ENCODE measurements around the gene ID3.

ID3 gene

DNA sequence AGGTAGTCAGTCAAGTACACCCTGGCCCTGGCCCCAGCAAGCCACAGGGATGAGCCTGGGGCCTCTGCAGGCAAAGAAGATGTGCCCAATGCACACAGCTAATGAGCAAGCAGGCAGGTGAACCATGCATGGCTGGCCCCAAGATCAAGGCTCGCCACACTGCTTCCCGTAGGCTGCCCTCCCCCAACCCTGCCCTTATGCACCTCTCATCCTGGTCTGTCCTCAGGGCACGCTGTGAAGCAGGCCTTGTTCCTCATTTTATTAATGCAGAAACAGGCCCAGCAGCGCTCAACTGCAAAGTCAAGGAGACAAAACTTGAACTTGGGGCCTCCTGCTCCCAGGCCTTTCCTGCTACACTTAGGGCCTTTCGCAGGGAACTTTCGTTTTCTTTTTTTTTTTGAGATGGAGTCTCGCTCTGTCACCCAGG lies 35.6 kb upstream of the ID3 start:
- H3K27me3 ChIP-seq (ENCODE audit: control insufficient read depth, low read length), result no peaks in the 10 kb centered on the region
- peaks cover 100% of the 10 kb centered on the region for H3K4me1 ChIP-seq (ENCODE audit: control insufficient read depth, low read length)
- H3K9me3 ChIP-seq (ENCODE audit: control insufficient read depth, insufficient read depth, low read length), result no peaks in the 10 kb centered on the region
- no peaks in the 10 kb centered on the region for H3K79me2 ChIP-seq (ENCODE audit: control insufficient read depth, low read length)
- H4K20me1 ChIP-seq (ENCODE audit: control insufficient read depth, insufficient read depth, low read depth, low read length), result no peaks in the 10 kb centered on the region
- peak overlapping the region; percentile 94 for H3K27ac ChIP-seq (ENCODE audit: low read depth, low read length)
- H3K4me3 ChIP-seq (ENCODE audit: low read length), result peak overlapping the region; percentile 61
- no peaks in the 10 kb centered on the region for H3K9me2 ChIP-seq (replicated peaks; ENCODE audit: control insufficient read depth, low read length)
- no peak for TF ChIP-seq EZH2phosphoT487 (IDR thresholded peaks at IDR 0.05; ENCODE audit: borderline replicate concordance, low read length)
- TF ChIP-seq, protein P1, sequence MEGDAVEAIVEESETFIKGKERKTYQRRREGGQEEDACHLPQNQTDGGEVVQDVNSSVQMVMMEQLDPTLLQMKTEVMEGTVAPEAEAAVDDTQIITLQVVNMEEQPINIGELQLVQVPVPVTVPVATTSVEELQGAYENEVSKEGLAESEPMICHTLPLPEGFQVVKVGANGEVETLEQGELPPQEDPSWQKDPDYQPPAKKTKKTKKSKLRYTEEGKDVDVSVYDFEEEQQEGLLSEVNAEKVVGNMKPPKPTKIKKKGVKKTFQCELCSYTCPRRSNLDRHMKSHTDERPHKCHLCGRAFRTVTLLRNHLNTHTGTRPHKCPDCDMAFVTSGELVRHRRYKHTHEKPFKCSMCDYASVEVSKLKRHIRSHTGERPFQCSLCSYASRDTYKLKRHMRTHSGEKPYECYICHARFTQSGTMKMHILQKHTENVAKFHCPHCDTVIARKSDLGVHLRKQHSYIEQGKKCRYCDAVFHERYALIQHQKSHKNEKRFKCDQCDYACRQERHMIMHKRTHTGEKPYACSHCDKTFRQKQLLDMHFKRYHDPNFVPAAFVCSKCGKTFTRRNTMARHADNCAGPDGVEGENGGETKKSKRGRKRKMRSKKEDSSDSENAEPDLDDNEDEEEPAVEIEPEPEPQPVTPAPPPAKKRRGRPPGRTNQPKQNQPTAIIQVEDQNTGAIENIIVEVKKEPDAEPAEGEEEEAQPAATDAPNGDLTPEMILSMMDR (IDR thresholded peaks at IDR 0.05; ENCODE audit: low read depth, low read length, poor library complexity, severe bottlenecking), result no peak
- H3F3A ChIP-seq (ENCODE audit: control insufficient read depth, insufficient read depth), result peaks cover 78% of the 10 kb centered on the region
- H3K36me3 ChIP-seq (ENCODE audit: control insufficient read depth, low read length), result peaks cover 8% of the 10 kb centered on the region; the same call in 1 of the 2 replicates
- peak overlapping the region; percentile 77 for H3K4me2 ChIP-seq (ENCODE audit: low read length)

DNA sequence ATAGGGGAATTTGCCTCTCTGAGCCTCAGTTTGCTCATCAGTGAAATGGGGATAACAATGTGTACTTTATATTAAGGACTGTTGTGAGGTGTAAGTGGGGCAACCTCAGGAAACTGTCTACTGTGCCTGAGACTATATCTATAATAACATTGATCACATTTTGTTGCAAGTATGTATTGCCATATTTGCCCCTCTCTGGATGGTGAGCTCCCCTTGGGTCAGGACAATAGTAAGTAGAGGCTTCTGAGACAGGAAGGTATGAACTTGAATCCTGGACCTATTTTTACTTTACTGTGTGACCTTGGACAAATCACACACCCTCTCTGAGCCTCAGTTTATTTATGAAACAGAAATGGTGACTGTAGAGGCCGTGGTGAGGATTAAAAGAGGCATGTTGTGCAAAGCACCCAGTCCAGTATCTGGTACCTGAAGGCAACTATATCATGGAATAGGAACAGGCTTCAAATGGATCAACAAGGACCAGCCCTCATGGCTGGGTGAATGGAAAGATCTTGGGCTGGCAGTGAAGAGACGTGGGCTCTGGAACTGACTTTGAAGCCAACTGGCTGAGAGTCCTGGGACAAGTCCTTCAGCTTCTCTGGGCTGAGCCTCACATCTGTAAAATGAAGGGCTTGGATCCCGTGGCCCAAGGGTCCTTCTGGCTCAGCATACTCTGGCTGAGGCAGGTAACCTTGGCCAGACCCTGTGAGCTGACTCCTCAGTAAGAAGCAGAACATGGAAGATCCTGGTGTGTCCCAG lies 35.0 kb upstream of the ID3 start:
- TF ChIP-seq, protein P1 (IDR thresholded peaks at IDR 0.05; ENCODE audit: low read depth, low read length, poor library complexity, severe bottlenecking), result no peak
- TF ChIP-seq EZH2phosphoT487 (IDR thresholded peaks at IDR 0.05; ENCODE audit: borderline replicate concordance, low read length), result no peak
- Histone ChIP-seq H3K36me3 (ENCODE audit: control insufficient read depth, low read length) (peaks cover 8% of the 10 kb centered on the region; the same call in 1 of the 2 replicates), H3K9me2 (replicated peaks; ENCODE audit: control insufficient read depth, low read length) (no peaks in the 10 kb centered on the region), H3K4me1 (ENCODE audit: control insufficient read depth, low read length) (peaks cover 100% of the 10 kb centered on the region), H3K9me3 (ENCODE audit: control insufficient read depth, insufficient read depth, low read length) (no peaks in the 10 kb centered on the region), H3F3A (ENCODE audit: control insufficient read depth, insufficient read depth) (peaks cover 82% of the 10 kb centered on the region), H3K27ac (ENCODE audit: low read depth, low read length) (peak overlapping the region; percentile 94), H4K20me1 (ENCODE audit: control insufficient read depth, insufficient read depth, low read depth, low read length) (no peaks in the 10 kb centered on the region), H3K79me2 (ENCODE audit: control insufficient read depth, low read length) (no peaks in the 10 kb centered on the region), H3K27me3 (ENCODE audit: control insufficient read depth, low read length) (no peaks in the 10 kb centered on the region), H3K4me3 (ENCODE audit: low read length) (peak overlapping the region; percentile 61), H3K4me2 (ENCODE audit: low read length) (peak overlapping the region; percentile 77)

DNA sequence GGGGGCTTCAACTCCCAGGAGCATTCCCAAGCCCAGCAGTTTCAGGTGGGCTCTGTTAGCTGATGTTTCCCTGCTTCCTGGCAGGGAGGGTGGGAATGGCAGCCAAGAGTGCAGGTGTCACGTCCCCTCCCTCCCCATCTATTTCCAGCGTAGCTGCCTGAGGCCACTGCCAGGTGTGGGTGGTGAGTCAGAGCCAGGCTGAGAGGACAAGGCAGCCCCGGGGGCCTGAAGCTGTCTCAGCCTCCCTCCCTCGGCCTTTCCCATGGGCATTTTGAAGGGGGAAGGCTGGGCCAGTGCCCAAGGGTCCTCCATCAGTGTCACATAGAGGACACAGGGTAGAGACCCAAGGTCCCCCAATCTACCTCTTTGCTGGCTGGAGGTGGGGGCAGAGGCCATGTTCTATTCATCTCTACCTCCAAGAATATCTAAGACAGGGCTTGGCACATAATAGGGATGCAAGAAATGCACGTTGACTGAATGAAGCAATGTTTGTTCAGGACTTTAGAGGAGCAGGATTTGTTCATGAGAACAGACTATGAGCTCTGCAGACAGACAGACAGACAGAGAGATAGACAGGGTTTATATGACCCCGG lies 34.4 kb upstream of the ID3 start:
- H3K27ac ChIP-seq (ENCODE audit: low read depth, low read length), result peak overlapping the region; percentile 94
- TF ChIP-seq EZH2phosphoT487 (IDR thresholded peaks at IDR 0.05; ENCODE audit: borderline replicate concordance, low read length), result no peak
- TF ChIP-seq, protein P1 (IDR thresholded peaks at IDR 0.05; ENCODE audit: low read depth, low read length, poor library complexity, severe bottlenecking), result no peak
- H3K27me3 ChIP-seq (ENCODE audit: control insufficient read depth, low read length), result no peaks in the 10 kb centered on the region
- H4K20me1 ChIP-seq (ENCODE audit: control insufficient read depth, insufficient read depth, low read depth, low read length), result no peaks in the 10 kb centered on the region
- H3K4me2 ChIP-seq (ENCODE audit: low read length), result peak overlapping the region; percentile 77
- H3K9me3 ChIP-seq (ENCODE audit: control insufficient read depth, insufficient read depth, low read length), result no peaks in the 10 kb centered on the region
- peak overlapping the region; percentile 61 for H3K4me3 ChIP-seq (ENCODE audit: low read length)
- H3F3A ChIP-seq (ENCODE audit: control insufficient read depth, insufficient read depth), result peaks cover 81% of the 10 kb centered on the region
- peaks cover 100% of the 10 kb centered on the region for H3K4me1 ChIP-seq (ENCODE audit: control insufficient read depth, low read length)
- no peaks in the 10 kb centered on the region for H3K79me2 ChIP-seq (ENCODE audit: control insufficient read depth, low read length)
- no peaks in the 10 kb centered on the region for H3K9me2 ChIP-seq (replicated peaks; ENCODE audit: control insufficient read depth, low read length)
- H3K36me3 ChIP-seq (ENCODE audit: control insufficient read depth, low read length), result peaks cover 8% of the 10 kb centered on the region; the same call in 1 of the 2 replicates
